ENCODE results near the gene JAG2. TPM values are rescaled to one million over a fixed set of nuclear protein-coding genes. Genes with fewer than 3 reads are reported as not detected.
A peak's percentile ranks its signal among the peaks of the same experiment; 100 is the strongest.

JAG2 gene
- total and polyA plus RNA-seq, 8 donors: 10.1 to 34.2 (median 14.6) TPM

- Histone ChIP-seq H3K9me3 (no peaks in the 10 kb centered on the region), H3K27me3 (peaks cover 0 to 28% of the 10 kb centered on the region in 2 donors), H3K36me3 (peaks cover 0 to 4% of the 10 kb centered on the region in 2 donors), H3K4me1 (peaks cover 15 to 33% of the 10 kb centered on the region in 2 donors), H3K4me3 (no peak overlapping the region), H3K27ac (no peak overlapping the region)
- intact Hi-C loops (cut with DNase I): loop anchor here in 1 of 2 donors (5.0 kb wide), 2 partner anchors 78 to 148 kb away; no protein-coding TSS in a partner anchor
- ATAC-seq (peak; percentile 78), DNase-seq (peak in 1 of 4 donors; percentile 85)
- TF ChIP-seq CTCF (IDR thresholded peaks at IDR 0.05): no peak
Observed at GRCh38 chr14:105204206-105204930, 35.8 kb upstream of the JAG2 start.

GRCh38 chr14:105203701-105204100 lies 35.1 kb upstream of the JAG2 start:
- no peaks in the 10 kb centered on the region for H3K9me3 ChIP-seq
- no peak for TF ChIP-seq CTCF (IDR thresholded peaks at IDR 0.05)
- DNase-seq (no peak), ATAC-seq (no peak)
- no peak overlapping the region for H3K27ac ChIP-seq
- H3K4me3 ChIP-seq: no peak overlapping the region
- intact Hi-C loops (cut with DNase I): loop anchor here in 1 of 2 donors (5.0 kb wide), 2 partner anchors 79 to 149 kb away; no protein-coding TSS in a partner anchor
- no peaks in the 10 kb centered on the region for H3K36me3 ChIP-seq
- peaks cover 0 to 35% of the 10 kb centered on the region in 2 donors for H3K27me3 ChIP-seq
- peaks cover 15 to 40% of the 10 kb centered on the region in 2 donors for H3K4me1 ChIP-seq

- Histone ChIP-seq H3K4me1 (peaks cover 15 to 46% of the 10 kb centered on the region in 2 donors), H3K27ac (no peak overlapping the region)
Observed at GRCh38 chr14:105203057-105203531, 34.5 kb upstream of the JAG2 start.

GRCh38 chr14:105201925-105202513 lies 33.4 kb upstream of the JAG2 start:
- Histone ChIP-seq H3K4me3 (no peak overlapping the region), H3K4me1 (peaks cover 18 to 57% of the 10 kb centered on the region in 2 donors), H3K27ac (peak overlapping the region in 1 of 2 donors; percentile 58), H3K27me3 (peaks cover 6 to 52% of the 10 kb centered on the region in 2 donors), H3K9me3 (no peaks in the 10 kb centered on the region), H3K36me3 (no peaks in the 10 kb centered on the region)
- DNase-seq: no peak
- TF ChIP-seq CTCF (IDR thresholded peaks at IDR 0.05): no peak
- no peak for ATAC-seq
- intact Hi-C loops (cut with DNase I): loop anchor here in 1 of 2 donors (5.0 kb wide), 2 partner anchors 80 to 150 kb away; no protein-coding TSS in a partner anchor

More at GRCh38 chr14:105203057-105203531, 34.5 kb upstream of the JAG2 start:
- TF ChIP-seq CTCF (IDR thresholded peaks at IDR 0.05): peak; percentile 90 to 97
- Histone ChIP-seq H3K36me3 (no peaks in the 10 kb centered on the region), H3K4me3 (no peak overlapping the region), H3K27me3 (peaks cover 0 to 41% of the 10 kb centered on the region in 2 donors), H3K9me3 (no peaks in the 10 kb centered on the region)
- peak; percentile 64 for ATAC-seq
- intact Hi-C loops (cut with DNase I): loop anchor here in 1 of 2 donors (5.0 kb wide), 2 partner anchors 79 to 149 kb away; no protein-coding TSS in a partner anchor
- peak; percentile 65 to 95 (median 73) for DNase-seq
